PC-9 (cell line): ENCODE measurements around the gene EPDR1. TPM values are rescaled to one million over a fixed set of nuclear protein-coding genes. Genes with fewer than 3 reads are reported as not detected.

Experiments used
- BruUV-seq: library from RNA; stranded (reverse); fragments of 400-500 nt; replicated peaks from 2 replicates; lab custom pipeline; 2021; lab: Mats Ljungman, UMichigan
- CTCF ChIA-PET: fragments of 300-600 bp; sonication (Branson Sonifier 250); formaldehyde crosslinking; loops from one replicate; lab custom pipeline; 2022; ENCODE audit warnings: antibody characterized with exemption; lab: Charles Lee
- POLR2A ChIA-PET: fragments of 300-600 bp; sonication (Branson Sonifier 250); formaldehyde crosslinking; loops from one replicate; lab custom pipeline; 2022; ENCODE audit warnings: antibody characterized with exemption; ENCODE audit not compliant: unreplicated experiment; lab: Charles Lee
- DNase-seq, 2 experiments: peaks; one replicate each; pipeline versions ENCODE4 v3.0.0 to v3.0.0-alpha.2; 2015 to 2022; ENCODE audit warnings: mixed read lengths in 1 of 2
- H2AFZ ChIP-seq: fragments of 200-600 bp; sonication (generic); 2 replicates; pipeline ENCODE4 v1.8.1; 2017; ENCODE audit warnings: antibody characterized with exemption
- H3F3A ChIP-seq: fragments of 200-600 bp; sonication (generic); 2 replicates; pipeline ENCODE4 v1.8.1; 2017; ENCODE audit warnings: antibody characterized with exemption, mild to moderate bottlenecking, low read depth; ENCODE audit not compliant: insufficient read depth
- H3K27ac ChIP-seq: fragments of 200-600 bp; sonication (generic); 2 replicates; pipeline ENCODE4 v1.6.1; 2016; ENCODE audit warnings: mixed run types
- H3K27me3 ChIP-seq: fragments of 200-600 bp; sonication (generic); 2 replicates; pipeline ENCODE4 v1.6.1; 2016; ENCODE audit warnings: low read depth, mixed run types; ENCODE audit not compliant: insufficient read depth
- H3K36me3 ChIP-seq: fragments of 200-600 bp; sonication (generic); 2 replicates; pipeline ENCODE4 v1.6.1; 2016; ENCODE audit warnings: low read depth, mixed run types
- H3K4me1 ChIP-seq: fragments of 200-600 bp; sonication (generic); replicated peaks from 2 replicates; pipeline ENCODE4 v1.6.1; 2016; ENCODE audit warnings: mixed run types; ENCODE audit not compliant: insufficient read depth
- H3K4me2 ChIP-seq: fragments of 200-600 bp; sonication (generic); 2 replicates; pipeline ENCODE4 v1.6.1; 2017; ENCODE audit warnings: mixed run types
- H3K4me3 ChIP-seq: fragments of 200-600 bp; sonication (generic); 2 replicates; pipeline ENCODE4 v1.6.1; 2016; ENCODE audit warnings: mixed run types
- H3K79me2 ChIP-seq: fragments of 200-600 bp; sonication (generic); 2 replicates; pipeline ENCODE4 v1.6.1; 2017; ENCODE audit warnings: low read depth, mixed run types
- H3K9me2 ChIP-seq: fragments of 200-600 bp; sonication (generic); 2 replicates; pipeline ENCODE4 v1.8.1; 2017; ENCODE audit warnings: mild to moderate bottlenecking; ENCODE audit not compliant: insufficient read depth
- H3K9me3 ChIP-seq: fragments of 200-600 bp; sonication (generic); 2 replicates; pipeline ENCODE4 v1.8.1; 2016; ENCODE audit warnings: low read depth; ENCODE audit not compliant: insufficient read depth
- H4K20me1 ChIP-seq: fragments of 200-600 bp; sonication (generic); 2 replicates; pipeline ENCODE4 v1.8.1; 2017; ENCODE audit not compliant: insufficient read depth
- CTCF ChIP-seq: fragments of 200-600 bp; sonication (generic); conservative IDR thresholded peaks from 2 replicates; pipeline ENCODE4 v1.6.1; 2017; ENCODE audit warnings: mixed run types, antibody characterized with exemption, mild to moderate bottlenecking, moderate library complexity
- EZH2 ChIP-seq: fragments of 200-600 bp; sonication (generic); IDR thresholded peaks from 2 replicates; pipeline ENCODE4 v1.8.0; 2017; ENCODE audit warnings: antibody characterized with exemption, low read depth
- intact Hi-C: fragments of 100-400 bp; cut with micrococcal nuclease; formaldehyde crosslinking; loops from one replicate; pipeline ENCODE4 v1.10.0; 2022; ENCODE audit not compliant: unreplicated experiment
- total RNA-seq: library from RNA; stranded (reverse); gene quantifications from 2 replicates; pipeline ENCODE4 v1.2.3, GENCODE V29; 2021

EPDR1 gene
- total RNA-seq, 1 experiment from 2014 or later, result 3.3 TPM

GRCh38 chr7:37915438-37915837, 5.0 kb upstream of the EPDR1 start:
- no peak for TF ChIP-seq EZH2
- intact Hi-C loops, result loop anchor here (5.0 kb wide), 1 partner anchor 307 kb away; no protein-coding TSS in a partner anchor
- Histone ChIP-seq H3K4me3 (no peak overlapping the region), H3K79me2 (no peaks in the 10 kb centered on the region), H4K20me1 (no peaks in the 10 kb centered on the region), H3K9me2 (no peaks in the 10 kb centered on the region), H3F3A (no peaks in the 10 kb centered on the region), H3K27ac (no peak overlapping the region), H3K4me2 (no peak overlapping the region), H3K27me3 (no peaks in the 10 kb centered on the region), H3K36me3 (no peaks in the 10 kb centered on the region), H3K4me1 (no peaks in the 10 kb centered on the region), H3K9me3 (no peaks in the 10 kb centered on the region), H2AFZ (no peak overlapping the region)
- CTCF ChIA-PET, result no interaction called here
- POLR2A ChIA-PET, result no interaction called here
- DNase-seq, result no peak
- no TSS peak for BruUV-seq

GRCh38 chr7:37916017-37916672, 4.3 kb upstream of the EPDR1 start:
- ChIA-PET POLR2A (no interaction called here), CTCF (no interaction called here)
- H3K4me2 ChIP-seq, result no peak overlapping the region
- TF ChIP-seq CTCF (no peak), EZH2 (no peak)
- no peak overlapping the region for H2AFZ ChIP-seq
- H3K79me2 ChIP-seq, result no peaks in the 10 kb centered on the region
- no peaks in the 10 kb centered on the region for H3F3A ChIP-seq
- H3K4me3 ChIP-seq, result no peak overlapping the region
- H3K4me1 ChIP-seq, result no peaks in the 10 kb centered on the region
- no TSS peak for BruUV-seq
- H3K27me3 ChIP-seq, result no peaks in the 10 kb centered on the region
- no peaks in the 10 kb centered on the region for H3K9me3 ChIP-seq
- intact Hi-C loops, result loop anchor here (5.0 kb wide), 1 partner anchor 306 kb away; no protein-coding TSS in a partner anchor
- no peak for DNase-seq
- no peaks in the 10 kb centered on the region for H3K9me2 ChIP-seq
- H3K27ac ChIP-seq, result no peak overlapping the region
- no peaks in the 10 kb centered on the region for H4K20me1 ChIP-seq
- H3K36me3 ChIP-seq, result no peaks in the 10 kb centered on the region

- no peak within 1 kb of the TSS for H3K4me3 ChIP-seq
- intact Hi-C loops, result loop anchor here (5.0 kb wide), 1 partner anchor 305 kb away; no protein-coding TSS in a partner anchor
- CTCF ChIA-PET, result no interaction called here
Observed at GRCh38 chr7:37916673-37917660, 3.5 kb upstream of the EPDR1 start, which contains the start of gene SFRP4. Gene SFRP4 (minus strand): TSS chr7:37916817. CDS start chr7:37916537, 280 bp downstream.

More at GRCh38 chr7:37916673-37917660, 3.5 kb upstream of the EPDR1 start, which contains the start of gene SFRP4:
- TF ChIP-seq EZH2, result no peak
- peak; percentile 75 for TF ChIP-seq CTCF
- Histone ChIP-seq H3K9me2 (no peaks in the 10 kb centered on the region), H4K20me1 (no peaks in the 10 kb centered on the region), H3K4me2 (no peak within 1 kb of the TSS), H3K79me2 (0 out of 2 replicates have a peak, but pooled peaks cover 2% of the 10 kb centered on the region), H3K27ac (no peak within 1 kb of the TSS), H2AFZ (no peak within 1 kb of the TSS), H3F3A (no peaks in the 10 kb centered on the region), H3K36me3 (no peaks in the 10 kb centered on the region), H3K9me3 (no peaks in the 10 kb centered on the region), H3K4me1 (0 out of 2 replicates have a peak, but pooled peaks cover 5% of the 10 kb centered on the region), H3K27me3 (no peaks in the 10 kb centered on the region)
- POLR2A ChIA-PET, result interaction anchor here (0.6 kb wide), 1 partner anchor 747 kb away, joined by 5 read pairs; no protein-coding TSS in a partner anchor
- no TSS peak for BruUV-seq
- peak; percentile 14 to 43 for DNase-seq
